IMR-90 (cell line): Measurements from ENCODE around the gene CLEC19A.

Experiments used
- BHLHE40 ChIP-seq: fragments of 150-350 bp; IDR thresholded peaks from 2 replicates; pipeline ENCODE4 v1.6.1; 2016; ENCODE audit warnings: mild to moderate bottlenecking, low read depth, low read length
- CTCF ChIP-seq: conservative IDR thresholded peaks from 2 replicates; pipeline ENCODE4 v1.5.1; 2012; ENCODE audit warnings: mild to moderate bottlenecking, low read depth, low read length, improper control_type of control experiment
- FOS ChIP-seq: fragments of 150-350 bp; IDR thresholded peaks from 2 replicates; pipeline ENCODE4 v1.6.1; 2016; ENCODE audit warnings: low read depth, low read length
- POLR2A ChIP-seq: IDR thresholded peaks from 2 replicates; pipeline ENCODE4 v1.6.1; 2012; ENCODE audit warnings: mild to moderate bottlenecking, low read depth, low read length
- RAD21 ChIP-seq: IDR thresholded peaks from 2 replicates; pipeline ENCODE4 v1.6.1; 2012; ENCODE audit warnings: low read length, improper control_type of control experiment
- SMC3 ChIP-seq: fragments of 150-350 bp; IDR thresholded peaks from 2 replicates; pipeline ENCODE4 v1.6.1; 2016; ENCODE audit warnings: low read depth, mild to moderate bottlenecking, antibody characterized with exemption, low read length, moderate library complexity

GRCh38 chr16:19278403-19278802 lies 7.1 kb upstream of the CLEC19A start:
- no peak for TF ChIP-seq CTCF
- TF ChIP-seq BHLHE40, result no peak
- no peak for TF ChIP-seq POLR2A
- TF ChIP-seq RAD21, result no peak
- no peak for TF ChIP-seq SMC3
- no peak for TF ChIP-seq FOS
